NCI-H510A (cell line): ENCODE data around the gene NTM.
"Not testable (repeated sequence)": the region's sequence is repeated elsewhere in the genome, so short reads cannot be mapped to it uniquely, and the experiment has no call there.

ENCODE experiments used
- DNase-seq: peaks from one replicate; lab custom pipeline; 2025; lab: John Stamatoyannopoulos, UW

Gene NTM

DNA sequence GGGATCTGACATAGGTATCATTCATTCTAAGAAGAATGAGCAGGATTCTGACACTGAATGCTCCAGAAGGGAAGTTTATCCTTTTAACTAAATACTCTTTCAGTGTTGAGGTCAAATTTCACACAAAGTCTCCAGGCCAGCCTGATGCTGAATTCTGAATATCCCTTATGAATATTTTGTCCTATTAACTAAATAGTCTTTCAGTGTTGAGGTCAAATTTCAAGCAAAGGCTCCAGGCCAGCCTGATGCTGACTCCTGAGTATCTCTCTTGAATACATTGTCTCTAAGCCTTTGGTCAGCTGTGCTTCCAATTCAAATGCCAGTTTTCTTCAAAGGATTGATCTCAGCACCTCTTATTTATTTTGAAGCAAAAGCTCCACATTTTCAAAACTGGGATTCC lies 676.8 kb downstream of the NTM start:
- no peak for DNase-seq

GRCh38 chr11:132048040-132048439 lies 677.6 kb downstream of the NTM start:
- DNase-seq: no peak

- DNase-seq: no peak
Observed at GRCh38 chr11:132049205-132049604, 678.8 kb downstream of the NTM start.

DNA sequence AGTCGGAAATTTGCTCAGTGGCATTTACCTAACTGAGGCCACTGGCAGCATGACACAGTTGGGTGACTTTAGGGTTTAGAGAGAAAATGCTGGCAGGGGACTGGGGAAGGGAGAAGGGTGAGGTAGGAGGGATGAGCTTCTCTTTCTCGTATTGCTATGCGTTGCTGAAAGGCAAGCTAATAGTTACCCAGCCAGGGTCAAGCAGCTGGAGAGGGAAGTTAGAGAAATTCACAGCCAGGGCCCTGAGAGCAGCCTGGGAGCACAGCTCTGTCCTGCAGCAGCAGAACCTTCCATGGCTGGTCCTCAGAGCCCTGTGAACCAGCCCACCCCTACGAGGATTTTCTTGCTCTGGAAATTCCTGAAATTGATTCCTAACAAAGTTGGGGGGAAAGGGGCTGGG lies 679.6 kb downstream of the NTM start:
- DNase-seq: no peak

DNA sequence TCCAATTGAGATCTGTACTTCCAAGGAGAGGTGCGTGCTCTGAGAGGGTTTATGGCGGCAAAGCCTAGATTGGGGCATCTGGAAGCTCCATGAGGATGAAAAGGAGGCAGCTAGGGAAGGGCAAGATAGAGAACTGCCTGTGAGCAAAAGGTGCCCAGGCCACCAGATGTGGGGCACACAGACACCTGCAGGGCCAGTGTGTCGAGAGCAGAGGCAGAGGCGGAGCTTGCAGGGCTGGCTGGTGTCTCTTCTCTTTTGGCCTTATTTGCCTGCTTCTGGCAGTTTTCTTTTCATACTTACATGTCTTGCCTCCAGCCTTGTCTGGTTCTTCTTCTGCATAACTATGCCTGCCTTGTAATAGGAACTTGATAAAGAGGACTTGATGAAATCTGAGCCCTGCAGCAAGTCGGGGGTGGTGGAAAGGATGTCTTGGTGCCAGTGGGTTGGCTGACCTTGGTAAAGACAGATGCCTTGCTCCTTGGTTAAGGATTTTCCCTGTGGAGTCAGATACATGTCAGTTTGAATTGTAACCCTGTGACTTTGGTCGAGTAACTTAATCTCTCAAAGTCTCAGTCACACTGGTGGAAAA lies 680.3 kb downstream of the NTM start:
- no peak for DNase-seq

- DNase-seq: no peak
Observed at GRCh38 chr11:132051704-132052103, 681.3 kb downstream of the NTM start.

- DNase-seq: no peak
Observed at GRCh38 chr11:132052342-132052741, 681.9 kb downstream of the NTM start.

- DNase-seq: no peak
Observed at GRCh38 chr11:132052904-132053303, 682.5 kb downstream of the NTM start.

- no peak for DNase-seq
Observed at GRCh38 chr11:132054822-132055221, 684.4 kb downstream of the NTM start.

DNA sequence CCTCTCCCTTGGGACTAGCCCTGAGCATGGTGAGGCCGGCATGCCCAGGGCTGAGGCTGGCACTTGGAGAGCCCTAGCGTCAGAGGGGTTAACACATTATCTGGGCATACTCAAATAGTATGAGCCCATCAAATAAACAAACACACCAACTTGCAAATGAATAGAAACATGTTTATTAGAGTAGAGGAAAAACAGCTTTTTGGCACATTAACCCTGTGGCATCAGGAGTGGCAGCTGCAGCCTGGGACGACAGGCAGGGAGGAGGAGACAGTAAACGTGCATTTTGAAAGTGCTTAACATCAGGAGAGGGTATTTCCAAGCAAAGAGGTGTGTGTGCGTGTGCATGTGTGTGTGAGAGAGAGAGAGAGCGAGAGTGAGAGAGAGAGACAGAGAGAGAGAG lies 684.9 kb downstream of the NTM start:
- no peak for DNase-seq

DNA sequence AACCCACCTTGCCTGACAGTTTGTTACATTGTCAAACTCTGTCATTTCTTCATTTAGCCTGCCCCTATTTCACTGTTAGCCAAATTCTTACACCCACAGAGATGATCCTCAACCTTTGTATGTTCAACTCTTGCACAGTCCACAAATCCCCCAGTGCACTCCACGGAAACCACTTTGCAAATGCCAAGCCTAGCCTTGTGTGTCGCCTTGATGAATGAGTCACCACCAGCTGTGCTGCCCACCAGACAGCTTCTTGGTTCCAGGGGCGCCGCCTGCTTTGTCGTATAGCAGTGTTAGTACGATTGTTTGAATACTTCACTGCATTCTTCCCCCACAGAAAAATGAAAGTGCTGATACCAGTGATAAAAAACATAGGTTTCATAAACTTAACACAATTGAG lies 686.3 kb downstream of the NTM start:
- no peak for DNase-seq

DNA sequence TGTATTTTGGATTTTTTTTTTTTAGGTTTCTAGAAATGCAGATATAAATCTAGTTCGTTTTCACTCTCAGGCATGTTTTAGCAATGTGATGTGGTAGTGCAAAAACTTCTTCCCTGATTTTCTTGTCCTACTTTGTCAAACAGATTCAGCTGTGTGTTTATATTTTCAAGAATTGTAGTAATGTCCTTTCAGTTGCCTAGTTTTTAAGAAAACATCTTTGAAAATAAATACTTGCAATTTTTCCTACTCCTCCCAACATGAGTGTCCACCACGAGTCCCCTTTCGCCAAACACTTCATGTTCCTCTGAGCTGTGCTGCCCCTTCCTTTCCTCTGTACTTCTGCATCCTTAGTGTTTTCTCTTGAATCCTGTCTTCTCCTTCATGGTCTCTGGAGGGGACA lies 686.9 kb downstream of the NTM start:
- DNase-seq: no peak

DNA sequence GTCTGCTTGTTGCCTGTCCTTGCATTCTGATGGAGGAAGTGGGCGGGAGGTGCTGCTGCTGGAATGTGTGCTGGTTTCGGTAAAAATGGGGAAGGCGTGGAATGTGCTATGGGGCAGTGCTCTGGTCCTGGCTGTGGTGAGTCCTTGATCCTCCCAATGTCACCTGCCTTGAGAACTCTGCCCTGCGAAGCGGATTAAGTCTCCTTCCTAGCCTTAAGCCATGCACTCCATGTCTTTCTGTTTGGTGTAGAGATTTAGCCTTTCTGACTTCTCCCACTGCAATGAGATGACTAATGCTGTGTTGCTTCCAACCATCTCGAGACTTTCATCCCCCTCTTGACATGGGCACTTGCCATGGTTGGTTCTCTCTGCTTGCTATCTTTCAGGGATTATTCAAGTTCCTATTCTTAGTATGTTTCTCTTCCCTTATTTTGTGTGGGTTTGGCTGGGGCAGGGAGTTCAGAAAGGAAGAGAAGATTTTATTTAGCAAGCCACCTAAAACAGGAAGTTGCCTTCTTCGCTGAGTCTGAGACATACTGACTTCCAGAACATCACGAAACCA lies 687.9 kb downstream of the NTM start:
- DNase-seq: no peak

- DNase-seq: no peak
Observed at GRCh38 chr11:132060567-132060966, 690.2 kb downstream of the NTM start.

DNA sequence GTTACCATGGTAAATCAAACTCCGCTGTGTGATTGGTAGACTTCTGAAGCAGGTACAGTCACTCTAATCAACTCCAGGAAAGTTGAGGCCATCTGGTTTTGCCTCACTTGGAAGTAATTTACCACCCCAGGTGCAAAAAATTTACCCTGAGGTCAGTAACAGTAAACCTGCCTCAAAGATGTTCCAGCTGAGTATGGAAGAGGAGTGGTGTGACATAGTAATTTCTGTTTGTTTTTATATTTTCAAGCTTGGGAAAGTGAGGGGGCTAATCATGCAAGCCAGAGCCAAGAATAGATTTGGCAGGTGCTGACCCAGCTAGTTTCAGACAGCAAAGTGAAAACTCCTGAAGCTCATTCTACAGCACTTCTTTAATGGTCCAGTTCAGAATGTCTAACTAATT lies 691.6 kb downstream of the NTM start:
- DNase-seq: no peak

- no peak for DNase-seq
Observed at GRCh38 chr11:132062541-132062940, 692.1 kb downstream of the NTM start.

GRCh38 chr11:132064987-132065620 lies 694.7 kb downstream of the NTM start:
- DNase-seq: no peak

DNA sequence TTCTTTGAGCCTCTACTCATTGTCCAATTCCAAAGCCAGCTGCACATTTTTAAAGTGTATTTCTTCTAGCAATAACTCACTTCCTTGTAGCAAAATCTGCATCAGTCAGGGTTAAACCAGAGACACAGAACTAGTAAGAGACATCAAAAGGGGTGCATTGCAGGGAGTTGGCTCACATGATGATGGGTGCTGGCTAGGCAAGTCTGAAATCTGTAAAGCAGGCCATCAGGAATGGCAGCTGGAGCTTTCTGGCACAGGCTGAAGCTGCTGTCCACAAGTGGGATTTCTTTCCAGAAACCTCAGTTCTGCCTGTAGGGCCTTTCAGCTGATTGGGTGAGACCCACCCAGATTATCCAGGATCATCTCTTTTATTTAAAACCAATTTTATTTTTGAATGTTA lies 698.1 kb downstream of the NTM start:
- DNase-seq: no peak

- not testable (repeated sequence) for DNase-seq
Observed at GRCh38 chr11:132069593-132069992, 699.2 kb downstream of the NTM start.

GRCh38 chr11:132070907-132071306 lies 700.5 kb downstream of the NTM start:
- DNase-seq: not testable (repeated sequence)

- no peak for DNase-seq
Observed at GRCh38 chr11:132072044-132072857, 701.8 kb downstream of the NTM start.

- no peak for DNase-seq
Observed at GRCh38 chr11:132072858-132073211, 702.4 kb downstream of the NTM start.

DNA sequence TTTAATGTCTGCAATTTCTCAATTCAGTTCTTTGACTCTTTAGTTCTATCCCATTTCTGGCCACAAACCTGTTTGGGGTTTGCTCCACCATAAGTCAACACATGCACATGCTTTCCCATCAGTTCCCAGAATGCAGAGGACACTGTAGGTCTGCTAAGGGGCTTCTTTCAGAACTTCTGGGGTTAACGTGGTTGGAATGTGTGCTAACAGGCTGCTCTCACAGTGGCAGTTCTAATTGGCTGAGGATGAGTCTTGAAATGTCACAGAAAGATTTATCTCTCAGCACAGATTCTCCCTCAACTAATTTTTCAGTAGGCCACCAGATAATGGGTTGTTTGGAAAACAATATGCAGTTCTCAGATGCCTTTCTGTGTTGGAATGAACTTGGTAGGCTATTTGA lies 703.4 kb downstream of the NTM start:
- DNase-seq: no peak
